ENCODE measurements around the gene BCAR3.
"Not testable (repeated sequence)": the region's sequence is repeated elsewhere in the genome, so short reads cannot be mapped to it uniquely, and the experiment has no call there.

BCAR3 gene

DNA sequence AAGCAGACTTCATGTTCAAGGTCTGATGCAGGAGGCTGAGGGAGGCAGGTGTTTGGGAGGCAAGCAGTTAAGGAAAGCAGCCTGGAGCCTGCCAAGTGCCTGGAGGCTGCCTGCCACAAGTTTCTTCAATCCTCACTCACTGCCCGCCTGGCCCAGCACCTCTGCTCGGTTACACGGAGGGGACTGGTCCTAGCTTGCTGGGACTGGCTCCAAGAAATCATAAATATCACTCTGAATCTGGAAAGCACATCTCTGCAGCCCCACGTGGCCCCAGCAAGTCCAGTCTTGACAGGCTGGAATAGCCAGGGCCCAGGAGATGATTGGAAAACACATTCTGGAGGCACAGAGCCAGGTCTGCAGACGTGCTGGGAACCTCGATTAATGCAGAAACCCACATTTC is 83.9 kb downstream of the BCAR3 start:
- DNase-seq (ENCODE audit: low read depth in 2 of 2): no peak

- no peak for DNase-seq (ENCODE audit: low read depth in 2 of 2)
Observed at GRCh38 chr1:93596329-93597089, 85.1 kb downstream of the BCAR3 start.

- no peak for DNase-seq (ENCODE audit: low read depth in 2 of 2)
Observed at GRCh38 chr1:93595743-93596142, 85.9 kb downstream of the BCAR3 start.

DNA sequence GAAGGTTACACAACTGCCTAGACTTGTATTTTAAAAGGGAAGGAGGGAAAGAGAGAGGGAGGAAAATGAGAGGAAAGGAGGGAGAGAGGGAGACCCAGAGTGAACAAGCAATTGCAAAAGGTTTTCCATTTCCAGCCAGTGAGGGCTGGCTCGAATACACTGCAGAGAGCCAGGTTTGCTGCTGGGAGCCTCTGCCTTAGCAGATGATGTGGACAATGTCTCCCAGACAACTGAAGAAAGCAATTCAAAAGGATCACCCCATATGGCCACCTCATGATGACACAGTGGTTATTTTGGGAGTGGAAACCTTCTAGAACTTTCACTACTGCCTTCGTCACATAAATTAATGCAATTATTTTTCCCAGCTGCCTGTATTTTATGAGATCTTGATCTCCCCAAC is 86.4 kb downstream of the BCAR3 start:
- DNase-seq (ENCODE audit: low read depth in 2 of 2): no peak

- no peak for DNase-seq (ENCODE audit: low read depth in 2 of 2)
Observed at GRCh38 chr1:93594603-93594880, 87.1 kb downstream of the BCAR3 start.

DNA sequence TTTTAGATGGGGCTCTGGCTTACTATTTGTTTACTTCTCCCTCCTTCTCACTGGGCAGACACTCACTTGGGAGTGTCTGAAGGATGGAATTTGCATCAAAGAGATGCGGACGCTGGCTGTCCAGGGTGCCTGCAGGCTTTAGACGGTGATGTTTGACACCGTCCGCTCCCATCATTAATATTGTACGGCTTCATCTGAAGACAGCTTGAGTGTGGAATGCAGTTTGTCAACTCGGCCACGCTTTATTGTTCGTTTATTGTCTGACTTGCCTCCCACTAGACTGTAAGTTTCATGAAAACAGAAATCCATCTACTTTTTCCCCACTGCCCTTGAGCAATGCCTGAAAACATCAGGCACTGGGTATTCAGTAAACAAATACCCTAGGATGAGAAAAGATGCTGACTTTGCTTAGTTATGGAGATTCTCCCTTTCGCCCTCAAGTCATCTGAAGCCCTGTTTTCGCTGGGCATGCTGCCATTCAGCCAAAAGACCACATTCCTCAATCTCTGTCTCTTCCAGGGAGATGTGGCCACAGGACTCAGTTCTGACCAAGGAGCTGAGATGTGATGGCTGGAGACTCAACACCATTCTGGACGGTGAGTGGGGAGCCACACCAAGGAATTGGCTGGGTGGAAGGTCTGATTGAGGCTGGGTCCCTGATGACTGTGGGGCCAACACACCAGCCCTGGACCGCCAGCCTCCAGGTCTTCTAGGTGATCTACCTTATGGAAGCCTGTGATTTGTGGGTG is 87.6 kb downstream of the BCAR3 start:
- no peak for DNase-seq (ENCODE audit: low read depth in 2 of 2)

GRCh38 chr1:93592551-93592949 is 89.1 kb downstream of the BCAR3 start:
- DNase-seq (ENCODE audit: low read depth in 2 of 2): no peak

DNA sequence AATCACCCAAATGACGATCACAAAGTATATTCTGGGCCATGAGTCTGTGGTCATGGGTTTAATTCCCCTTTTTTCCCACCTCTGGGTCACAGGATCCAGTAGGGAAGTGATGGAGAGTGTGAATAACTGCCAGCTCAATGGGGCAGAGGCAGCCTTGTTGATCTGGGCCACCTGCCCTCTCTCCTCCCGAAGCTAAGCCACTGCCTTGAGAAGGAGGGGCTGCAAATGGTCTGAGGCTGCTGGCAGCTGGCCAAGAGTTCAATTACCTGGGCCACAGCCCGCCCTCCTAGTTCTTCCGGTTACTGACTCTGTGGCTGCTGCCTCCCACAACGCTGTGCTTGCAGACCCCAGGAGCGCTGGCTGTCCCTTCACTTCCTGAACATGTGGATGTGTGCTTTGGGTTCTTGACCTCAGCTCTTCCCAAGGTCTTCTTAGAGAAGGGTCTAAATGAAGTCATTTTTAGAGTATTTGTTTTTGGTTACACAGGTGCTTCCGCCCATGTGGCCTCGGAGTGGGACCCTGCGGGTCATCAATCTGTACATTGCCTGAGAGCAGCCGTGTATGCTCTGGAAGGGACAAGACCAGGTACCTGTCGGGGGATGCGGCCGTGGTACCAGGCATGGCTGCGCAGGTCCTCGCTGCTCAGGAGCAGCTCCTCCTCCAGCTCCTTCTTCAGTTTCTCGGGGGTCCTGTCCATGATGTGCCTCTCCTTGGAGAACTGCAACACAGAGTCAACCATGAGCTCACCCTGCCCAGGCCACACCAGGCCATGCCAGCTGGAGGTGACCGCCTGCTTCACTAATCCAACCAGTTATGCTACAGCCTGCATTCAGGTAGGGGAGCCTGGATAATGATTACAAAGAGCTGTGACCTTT is 89.7 kb downstream of the BCAR3 start:
- no peak for DNase-seq (ENCODE audit: low read depth in 2 of 2)

DNA sequence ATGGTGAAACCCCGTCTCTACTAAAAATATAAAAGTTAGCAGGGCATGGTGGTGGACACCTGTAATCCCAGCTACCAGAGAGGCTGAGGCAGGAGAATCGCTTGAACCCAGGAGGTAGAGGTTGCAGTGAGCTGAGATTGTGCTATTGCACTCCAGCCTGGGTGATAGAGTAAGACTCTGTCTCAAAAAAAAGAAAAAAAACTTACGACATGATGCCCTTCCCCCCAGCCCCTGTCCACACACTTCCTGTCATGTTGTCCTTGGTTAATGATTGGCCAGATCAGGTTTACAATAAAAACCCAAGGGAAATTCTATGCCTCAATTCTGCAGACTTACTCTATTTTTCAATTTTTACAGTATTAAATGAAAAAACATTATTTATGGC is 90.4 kb downstream of the BCAR3 start:
- DNase-seq (ENCODE audit: low read depth in 2 of 2): not testable (repeated sequence)

DNA sequence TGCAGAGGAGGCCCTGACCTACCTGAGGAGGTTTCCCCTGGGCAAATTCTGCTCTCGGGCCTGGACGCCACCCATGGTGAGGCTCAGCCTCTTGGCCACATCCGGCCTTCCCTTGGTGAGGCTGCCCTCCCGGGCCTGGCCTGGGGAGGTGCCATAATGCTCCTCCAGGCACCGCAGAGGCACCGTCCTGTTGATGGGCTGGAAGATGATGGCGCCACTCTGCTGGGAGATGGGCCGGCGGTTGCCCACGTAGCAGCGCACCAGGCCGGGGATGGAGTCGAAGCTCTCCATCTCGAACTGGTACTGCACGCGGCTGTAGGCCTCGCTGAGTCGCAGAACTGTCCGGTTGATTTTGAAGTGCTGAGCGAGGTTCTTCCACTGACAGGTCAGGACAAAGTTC is 92.7 kb downstream of the BCAR3 start:
- DNase-seq (ENCODE audit: low read depth in 2 of 2): no peak

DNA sequence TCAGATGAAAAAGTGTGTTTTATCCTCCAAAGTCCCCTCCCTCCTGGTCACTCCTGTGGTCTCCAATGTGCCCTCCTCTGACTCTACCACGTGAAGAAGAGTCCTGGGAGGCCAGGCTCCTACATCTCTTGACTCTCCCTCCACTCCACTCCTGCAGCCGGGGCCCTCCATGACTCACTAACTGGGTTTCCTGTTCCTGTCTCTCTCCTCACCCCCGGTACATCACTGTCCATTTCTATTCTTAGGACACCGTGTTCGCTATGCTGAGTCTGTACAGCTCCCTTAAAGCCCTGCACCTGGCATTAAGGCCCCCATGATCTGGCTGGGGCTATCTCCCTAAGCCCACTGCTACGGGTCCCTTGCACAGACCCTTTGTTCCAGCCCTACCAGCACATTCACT is 93.4 kb downstream of the BCAR3 start:
- DNase-seq (ENCODE audit: low read depth in 2 of 2): no peak

- DNase-seq (ENCODE audit: low read depth in 2 of 2): no peak
Observed at GRCh38 chr1:93587354-93587753, 94.3 kb downstream of the BCAR3 start.

DNA sequence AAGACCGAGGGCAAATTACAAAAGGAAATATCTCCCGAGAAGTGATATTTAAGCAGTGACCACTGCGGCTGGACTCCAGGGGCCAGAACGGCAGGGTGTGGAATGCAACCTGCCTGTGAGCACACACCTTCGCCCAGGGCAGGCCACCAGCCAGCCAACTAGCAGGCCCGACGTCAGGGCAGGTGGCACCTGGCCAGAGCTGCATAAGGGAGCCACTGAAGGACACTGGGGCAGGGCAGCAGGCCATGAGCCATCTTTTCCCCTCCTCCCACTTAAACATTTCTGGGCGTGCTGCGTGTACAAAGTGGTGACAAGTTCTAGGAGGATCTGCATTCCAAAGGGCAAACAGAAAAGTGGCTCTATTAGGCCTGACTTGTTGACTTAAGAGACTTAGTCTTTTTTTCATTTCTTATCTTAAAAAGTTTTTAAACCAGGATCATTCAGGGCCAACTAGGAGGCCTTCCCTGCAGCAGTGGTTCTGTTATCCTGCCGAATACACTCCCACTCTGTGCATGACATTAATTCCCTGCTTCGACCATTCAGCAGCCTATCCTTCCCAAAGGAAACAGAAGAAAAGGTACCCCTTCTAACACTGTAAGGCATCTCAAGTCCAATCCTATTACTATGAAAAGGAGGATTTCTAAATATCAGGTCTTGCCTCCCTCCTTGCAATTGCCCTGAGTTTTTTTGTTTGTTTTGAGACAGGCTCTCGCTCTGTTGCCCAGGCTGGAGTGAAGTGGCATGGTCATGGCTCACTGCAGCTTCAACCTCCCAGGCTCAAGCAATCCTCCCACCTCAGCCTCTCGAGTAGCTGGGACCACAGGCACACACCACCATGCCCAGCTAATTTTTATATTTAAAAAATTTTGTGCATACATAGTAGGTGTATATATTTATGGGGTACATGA is 96.3 kb downstream of the BCAR3 start:
- DNase-seq (ENCODE audit: low read depth in 2 of 2): no peak

- DNase-seq (ENCODE audit: low read depth in 2 of 2): no peak
Observed at GRCh38 chr1:93584261-93585003, 97.2 kb downstream of the BCAR3 start.

GRCh38 chr1:93581917-93582850 is 99.5 kb downstream of the BCAR3 start:
- DNase-seq (ENCODE audit: low read depth in 2 of 2): no peak

- no peak for DNase-seq (ENCODE audit: low read depth in 2 of 2)
Observed at GRCh38 chr1:93579891-93580290, 101.7 kb downstream of the BCAR3 start.

GRCh38 chr1:93578911-93579825 is 102.5 kb downstream of the BCAR3 start:
- DNase-seq (ENCODE audit: low read depth in 2 of 2): no peak

- no peak for DNase-seq (ENCODE audit: low read depth in 2 of 2)
Observed at GRCh38 chr1:93578433-93578830, 103.2 kb downstream of the BCAR3 start.

Measured in stimulated activated CD8-positive, alpha-beta memory T cell treated with anti-CD3 and anti-CD28 coated beads, Interleukin-7, amount 100 ng/mL, for 4 hours (primary cell).